Myocyte (in vitro differentiated cells): ENCODE measurements around the gene TAMALIN. TPM values are rescaled to one million over a fixed set of nuclear protein-coding genes. Genes with fewer than 3 reads are reported as not detected.
"Not testable (repeated sequence)": the region's sequence is repeated elsewhere in the genome, so short reads cannot be mapped to it uniquely, and the experiment has no call there.

ENCODE experiments used
- DNase-seq: peaks from one replicate; pipeline ENCODE4 v3.0.0-alpha.2; 2012; ENCODE audit warnings: low read depth
- polyA plus RNA-seq: library from polyadenylated mRNA; unstranded; fragments of >200 nt; gene quantifications from one replicate; pipeline ENCODE4 v1.2.1, GENCODE V29; 2012; ENCODE audit warnings: missing spikeins
- total RNA-seq: library from RNA; depleted of rRNA; stranded (reverse); fragments of >200 nt; gene quantifications from 2 replicates; pipeline ENCODE4 v1.2.3, GENCODE V29; 2014

Gene TAMALIN
- 64.9 and 96.8 TPM in 2 replicates for total RNA-seq
- polyA plus RNA-seq, result 247 TPM

DNA sequence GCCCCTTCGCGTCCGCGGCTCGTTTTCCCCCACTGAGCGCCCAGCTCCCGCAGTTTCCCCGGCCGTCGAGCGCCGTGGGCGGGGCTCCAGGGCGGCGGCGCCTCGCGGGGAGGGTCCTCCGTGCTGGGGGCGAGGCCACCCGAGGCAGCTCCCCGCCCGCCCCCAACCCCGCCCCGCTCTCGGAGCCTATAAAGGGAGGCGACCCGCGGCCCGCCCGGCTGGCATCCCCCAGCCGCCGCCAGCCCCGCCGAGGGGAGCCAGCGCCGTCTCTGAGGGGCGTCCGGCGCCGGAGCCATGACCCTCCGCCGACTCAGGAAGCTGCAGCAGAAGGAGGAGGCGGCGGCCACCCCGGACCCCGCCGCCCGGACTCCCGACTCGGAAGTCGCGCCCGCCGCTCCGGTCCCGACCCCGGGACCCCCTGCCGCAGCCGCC is at the start of gene TAMALIN:
Gene TAMALIN (plus strand): TSS at position 221 of the 432 bp plus-strand sequence. CDS start 74 bp downstream, at position 295.
- peak; percentile 62 for DNase-seq

GRCh38 chr12:51958542-51958941 is 48.2 kb upstream of the TAMALIN start:
- no peak for DNase-seq

DNA sequence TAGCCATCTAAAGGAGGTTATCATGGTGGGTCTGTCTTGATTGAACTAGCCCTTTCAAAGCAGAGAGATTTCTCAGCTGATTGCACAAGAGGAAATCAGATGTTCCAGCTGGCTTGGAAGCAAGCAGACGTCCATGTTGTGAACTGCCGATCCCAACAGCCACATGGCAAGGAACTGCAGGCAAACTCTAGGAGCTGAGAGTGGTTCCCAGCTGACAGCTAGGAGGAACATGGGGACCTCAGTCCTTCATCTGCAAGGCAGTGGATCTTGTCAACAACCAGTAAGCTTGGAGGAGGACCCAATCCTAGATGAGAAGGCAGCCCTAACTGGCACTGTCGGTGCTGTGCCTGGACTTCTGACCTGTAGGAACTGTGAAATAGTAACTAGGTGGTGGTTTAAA is 47.5 kb upstream of the TAMALIN start:
- no peak for DNase-seq

- no peak for DNase-seq
Measured at GRCh38 chr12:51959921-51960320, 46.8 kb upstream of the TAMALIN start.

DNA sequence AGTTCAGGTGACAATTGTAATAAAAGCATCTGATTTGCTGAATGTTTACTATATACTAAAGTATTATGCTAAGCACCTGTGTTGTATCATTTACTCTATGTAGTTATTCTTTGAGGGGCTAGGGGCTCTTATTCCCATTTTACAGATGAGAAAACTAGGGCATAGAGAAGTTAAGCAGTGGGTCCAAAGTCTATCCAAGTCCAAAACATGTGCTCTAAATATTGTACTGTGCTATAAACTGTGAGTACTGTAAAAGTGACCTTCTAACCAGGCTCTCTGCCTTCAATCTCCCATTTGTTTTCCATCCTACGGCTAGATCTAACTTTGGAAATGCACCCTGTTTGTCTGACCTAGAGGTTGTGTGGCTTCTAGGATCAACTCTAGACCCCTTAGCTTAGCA is 46.3 kb upstream of the TAMALIN start:
- DNase-seq, result no peak

DNA sequence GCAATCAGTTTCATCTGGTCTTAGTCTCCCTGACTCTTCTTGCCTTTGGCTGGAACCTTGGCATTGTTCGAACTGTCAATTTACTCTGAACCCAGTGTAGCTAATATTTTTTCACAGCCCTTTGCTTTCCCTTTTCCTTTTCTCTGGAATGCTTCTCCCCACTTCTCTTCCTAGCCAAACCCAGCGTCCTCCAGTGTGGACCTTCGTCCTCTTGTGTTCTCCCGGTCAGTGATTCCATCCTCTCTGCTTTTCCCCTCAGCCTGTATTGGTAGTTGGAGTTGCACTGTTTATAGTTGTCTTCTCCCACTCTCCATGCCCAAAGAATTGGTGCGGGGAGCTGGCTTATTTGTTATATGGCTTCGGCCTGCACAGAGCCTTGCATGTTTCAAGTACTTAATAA is 45.9 kb upstream of the TAMALIN start:
- DNase-seq, result no peak

GRCh38 chr12:51961834-51962233 is 44.9 kb upstream of the TAMALIN start:
- DNase-seq, result no peak

- DNase-seq, result no peak
Measured at GRCh38 chr12:51962737-51963136, 44.0 kb upstream of the TAMALIN start.

- DNase-seq, result no peak
Measured at GRCh38 chr12:51963477-51963876, 43.3 kb upstream of the TAMALIN start.

DNA sequence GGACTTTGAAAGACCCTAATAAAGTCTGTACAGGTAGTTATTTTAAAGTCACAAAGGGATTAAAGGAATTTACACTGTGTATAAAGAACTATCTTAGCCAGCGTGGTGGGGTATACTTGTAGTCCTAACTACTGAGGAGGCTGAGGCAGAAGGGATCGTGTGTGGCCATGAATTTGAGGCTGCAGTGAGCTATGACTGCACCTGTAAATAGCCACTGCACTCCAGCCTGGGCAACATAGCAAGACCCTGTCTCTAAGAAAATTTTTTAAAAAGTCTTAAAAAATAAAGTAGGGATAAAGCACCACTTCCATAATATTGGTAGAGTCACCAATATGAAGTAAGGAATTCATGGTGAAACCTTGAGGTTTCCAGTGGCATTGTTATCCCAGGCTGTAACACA is 37.1 kb upstream of the TAMALIN start:
- DNase-seq, result no peak

- no peak for DNase-seq
Measured at GRCh38 chr12:51970904-51971646, 35.7 kb upstream of the TAMALIN start.

DNA sequence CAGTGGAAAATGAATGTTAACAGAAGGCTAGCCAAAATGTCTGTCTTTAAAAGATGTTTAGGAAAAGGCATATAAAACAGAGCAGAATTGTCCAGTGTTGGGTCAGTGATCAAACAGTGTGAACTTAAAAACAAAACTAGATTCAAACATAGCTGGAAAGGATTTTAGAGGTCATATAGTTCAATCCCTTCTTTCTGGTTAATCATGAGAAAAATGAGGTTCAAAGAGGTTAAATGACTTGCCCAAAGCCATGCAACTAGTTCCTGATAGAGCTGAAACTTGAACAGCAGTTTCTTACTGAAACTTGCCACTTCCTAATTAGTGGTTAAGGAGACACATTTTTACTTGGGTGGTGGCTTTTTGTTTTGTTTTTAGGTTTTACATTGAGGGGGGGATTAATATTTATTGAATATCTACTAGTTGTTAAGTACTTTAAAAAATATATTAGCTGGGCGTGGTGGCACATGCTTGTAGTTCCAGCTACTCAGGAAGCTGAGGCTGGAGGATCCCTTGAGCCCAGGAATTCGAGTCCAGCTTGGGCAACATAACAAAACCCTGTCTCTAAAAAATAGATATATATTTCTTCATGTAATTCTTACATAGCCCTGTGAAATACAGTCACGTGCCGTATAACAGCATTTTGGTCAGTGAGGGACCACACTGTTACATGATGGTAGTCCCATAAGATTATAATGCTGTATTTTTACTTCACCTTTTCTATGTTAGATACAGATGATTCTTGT is 34.9 kb upstream of the TAMALIN start:
- no peak for DNase-seq

GRCh38 chr12:51972422-51972812 is 34.3 kb upstream of the TAMALIN start:
- no peak for DNase-seq

- DNase-seq, result no peak
Measured at GRCh38 chr12:51972849-51973273, 33.9 kb upstream of the TAMALIN start.

DNA sequence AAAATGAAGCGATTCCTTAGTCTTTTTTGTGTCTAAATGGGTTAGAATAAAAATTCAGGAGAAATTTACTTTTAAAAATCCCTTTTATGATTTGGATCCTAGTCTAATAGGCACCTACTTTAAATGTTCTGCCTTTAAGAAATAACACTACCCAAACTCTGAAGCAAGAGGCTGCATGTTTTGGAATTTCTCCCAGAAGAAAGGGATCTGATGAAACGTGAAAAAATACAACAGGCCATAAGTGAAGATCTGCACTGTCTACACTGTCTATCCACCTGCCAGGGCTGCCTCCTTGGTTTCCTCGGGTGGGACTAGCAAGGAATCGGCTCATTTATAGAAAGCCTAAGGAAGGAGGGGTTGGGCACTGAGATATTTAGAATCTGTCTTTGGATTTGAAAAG is 33.2 kb upstream of the TAMALIN start:
- no peak for DNase-seq

DNA sequence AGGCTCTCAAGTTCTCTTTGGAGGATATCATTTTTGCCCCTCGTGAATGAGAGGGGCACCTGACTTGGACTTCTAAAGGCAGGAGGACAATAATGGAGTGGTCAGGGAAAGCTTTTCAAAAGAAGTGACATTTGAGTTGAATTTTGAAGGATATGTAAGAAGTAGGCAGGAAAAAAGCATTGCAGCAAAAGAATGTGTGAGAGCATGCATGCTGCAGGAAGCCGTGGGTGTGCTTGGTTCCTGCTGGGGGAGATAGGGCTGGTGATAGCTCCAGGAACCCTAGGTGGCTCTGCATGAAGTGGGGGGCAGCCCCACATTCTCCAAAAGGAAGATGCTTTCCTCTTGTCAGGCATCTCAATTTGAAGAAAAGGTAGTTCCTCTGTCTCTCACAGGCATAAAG is 32.1 kb upstream of the TAMALIN start:
- DNase-seq, result no peak

- no peak for DNase-seq
Measured at GRCh38 chr12:51975196-51975595, 31.6 kb upstream of the TAMALIN start.

DNA sequence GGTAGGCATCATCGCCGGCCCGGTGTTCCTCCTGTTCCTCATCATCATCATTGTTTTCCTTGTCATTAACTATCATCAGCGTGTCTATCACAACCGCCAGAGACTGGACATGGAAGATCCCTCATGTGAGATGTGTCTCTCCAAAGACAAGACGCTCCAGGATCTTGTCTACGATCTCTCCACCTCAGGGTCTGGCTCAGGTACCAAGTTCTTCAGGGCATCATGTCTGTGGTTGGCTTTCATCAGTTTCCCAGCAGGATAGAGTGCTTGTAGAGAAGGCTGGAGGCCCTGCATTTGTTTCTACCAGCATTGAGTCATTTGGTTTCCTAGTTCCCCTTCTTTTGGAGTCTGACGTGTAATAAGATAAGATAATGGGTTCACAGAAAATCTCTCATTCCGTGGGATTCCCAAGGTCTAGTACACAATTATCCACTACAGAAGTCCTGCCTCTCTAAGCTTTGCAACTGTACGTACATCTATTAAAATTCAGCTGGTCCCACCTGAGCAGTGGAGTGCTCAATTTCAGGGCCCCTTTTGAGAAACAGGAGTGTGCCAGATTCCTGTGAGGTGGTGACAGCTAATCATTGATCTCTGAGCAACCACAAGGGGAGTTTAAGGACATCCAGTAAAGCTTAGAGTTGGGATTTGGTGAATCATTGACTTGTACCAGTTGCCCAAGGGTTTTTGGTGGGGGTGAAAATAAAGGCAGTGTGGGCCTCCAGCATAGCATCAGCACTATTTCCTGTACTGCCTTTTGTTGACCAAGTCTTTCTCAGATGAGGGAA is 30.2 kb upstream of the TAMALIN start:
- no peak for DNase-seq

DNA sequence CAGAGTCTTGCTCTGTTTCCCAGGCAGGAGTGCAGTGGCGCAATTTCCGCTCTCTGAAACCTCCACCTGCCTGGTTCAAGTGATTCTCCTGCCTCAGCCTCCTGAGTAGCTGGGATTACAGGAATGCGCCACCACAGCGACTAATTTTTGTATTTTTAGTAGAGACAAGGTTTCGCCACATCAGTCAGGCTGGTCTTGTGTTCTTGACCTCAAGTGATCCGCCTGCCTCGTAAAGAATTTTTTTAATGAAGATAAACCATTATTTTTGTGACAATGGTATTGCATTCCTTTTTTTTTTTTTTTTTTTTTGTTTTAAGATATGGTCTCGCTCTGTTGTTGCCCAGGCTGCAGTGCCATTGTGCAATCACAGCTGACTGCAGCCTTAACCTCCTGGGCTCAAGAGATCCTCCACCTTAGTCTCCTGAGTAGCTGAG is 29.4 kb upstream of the TAMALIN start:
- DNase-seq, result no peak

- DNase-seq, result not testable (repeated sequence)
Measured at GRCh38 chr12:51979306-51979705, 27.4 kb upstream of the TAMALIN start.

GRCh38 chr12:51980051-51980808 is 26.5 kb upstream of the TAMALIN start:
- DNase-seq, result peak; percentile 75
